Mammary microvascular endothelial cell (primary cell): ENCODE results near the gene MTFP1. TPM values are rescaled to one million over a fixed set of nuclear protein-coding genes. Genes with fewer than 3 reads are reported as not detected.

Source experiments
- total RNA-seq: library from RNA; depleted of rRNA; stranded (reverse); fragments of >200 nt; gene quantifications from 2 replicates; pipeline ENCODE4 v1.2.3, GENCODE V29; 2015

Gene MTFP1, protein sequence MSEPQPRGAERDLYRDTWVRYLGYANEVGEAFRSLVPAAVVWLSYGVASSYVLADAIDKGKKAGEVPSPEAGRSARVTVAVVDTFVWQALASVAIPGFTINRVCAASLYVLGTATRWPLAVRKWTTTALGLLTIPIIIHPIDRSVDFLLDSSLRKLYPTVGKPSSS
- total RNA-seq = 106 and 127 TPM in 2 replicates

DNA sequence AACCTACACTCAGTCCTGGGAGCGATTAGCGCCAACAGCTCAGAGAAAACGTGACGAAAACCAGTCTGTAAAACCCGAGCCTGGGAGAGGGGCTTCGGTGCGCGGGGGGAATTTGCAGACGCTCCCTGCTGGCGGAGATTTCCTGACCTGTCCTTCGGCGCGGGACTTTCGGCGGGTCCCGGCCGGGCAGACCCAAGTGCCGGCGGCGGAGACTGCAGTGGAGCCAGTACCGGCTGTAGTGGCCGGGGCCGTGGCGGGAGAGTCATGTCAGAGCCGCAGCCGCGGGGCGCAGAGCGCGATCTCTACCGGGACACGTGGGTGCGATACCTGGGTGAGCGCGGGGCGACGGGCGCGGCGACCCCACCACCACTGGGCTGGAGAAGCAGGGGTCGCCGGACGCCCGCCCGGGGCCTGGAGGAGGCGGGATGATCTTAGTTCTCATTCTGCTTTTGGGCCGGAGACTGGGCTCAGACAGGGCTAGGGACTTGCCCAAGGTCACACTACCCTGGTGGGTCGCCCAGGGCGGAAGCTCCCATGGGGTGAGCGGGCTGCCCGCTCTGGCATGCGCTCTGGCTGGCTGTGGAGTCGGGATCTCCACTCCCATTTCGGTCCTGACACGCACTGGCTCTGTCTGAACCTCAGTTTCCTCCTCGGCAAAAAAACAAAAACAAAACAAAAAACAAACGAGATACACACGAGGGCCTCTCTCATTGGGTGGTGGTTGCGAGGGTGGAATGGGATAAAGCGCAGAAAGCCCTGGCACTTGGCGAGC lies at the start of gene MTFP1:
Gene MTFP1, plus strand, starts transcription at position 153 of the 772 bp plus-strand sequence. Its CDS starts 112 bp downstream, at position 265.

DNA sequence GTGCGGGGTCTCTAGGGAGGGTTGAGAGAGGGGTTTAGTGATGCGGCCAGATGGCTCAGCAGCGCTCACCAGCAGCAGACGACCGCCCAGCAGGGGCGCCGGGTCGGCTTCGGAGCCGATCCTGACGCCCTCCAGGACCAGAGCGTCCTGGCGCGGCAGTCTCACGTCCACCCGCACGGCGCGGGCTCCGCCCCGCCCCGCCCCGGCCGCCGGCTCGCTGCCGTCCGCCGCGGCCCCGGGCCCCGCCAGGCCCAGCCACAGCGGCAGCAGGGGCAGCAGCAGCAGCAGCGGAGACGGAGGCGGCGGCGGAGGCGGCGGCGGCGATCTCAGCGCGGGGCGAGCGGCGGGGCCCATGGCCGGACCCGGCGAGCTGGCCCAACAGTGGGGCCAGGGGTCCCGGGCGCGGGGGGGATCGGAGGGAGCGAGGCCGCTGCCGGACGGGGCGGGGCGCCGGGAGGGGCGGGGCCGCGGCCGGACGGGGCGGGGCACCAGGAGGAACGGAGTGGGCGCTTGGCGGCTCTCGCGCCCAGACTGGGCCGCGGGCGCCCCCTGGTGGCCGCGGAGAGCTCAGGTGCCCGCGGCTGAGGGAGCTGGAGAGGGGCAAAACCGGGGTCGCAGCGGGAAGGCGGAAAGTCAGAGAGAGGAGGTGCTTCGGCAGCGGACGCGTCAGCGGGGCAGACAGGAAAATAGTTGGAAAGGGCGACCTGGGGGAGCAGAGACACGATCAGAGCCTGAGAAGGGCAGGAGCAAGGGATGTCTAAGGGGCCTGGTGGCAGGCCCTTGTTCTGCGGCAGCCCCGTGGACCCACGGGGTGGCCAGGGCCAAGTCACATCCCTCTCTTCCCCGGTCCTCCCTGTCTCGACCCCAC lies 38.4 kb upstream of the MTFP1 start, which contains the start of gene RNF215:
Gene RNF215, minus strand, starts transcription at position 452 of the 868 bp plus-strand sequence. Its CDS starts 98 bp downstream, at position 354.

DNA sequence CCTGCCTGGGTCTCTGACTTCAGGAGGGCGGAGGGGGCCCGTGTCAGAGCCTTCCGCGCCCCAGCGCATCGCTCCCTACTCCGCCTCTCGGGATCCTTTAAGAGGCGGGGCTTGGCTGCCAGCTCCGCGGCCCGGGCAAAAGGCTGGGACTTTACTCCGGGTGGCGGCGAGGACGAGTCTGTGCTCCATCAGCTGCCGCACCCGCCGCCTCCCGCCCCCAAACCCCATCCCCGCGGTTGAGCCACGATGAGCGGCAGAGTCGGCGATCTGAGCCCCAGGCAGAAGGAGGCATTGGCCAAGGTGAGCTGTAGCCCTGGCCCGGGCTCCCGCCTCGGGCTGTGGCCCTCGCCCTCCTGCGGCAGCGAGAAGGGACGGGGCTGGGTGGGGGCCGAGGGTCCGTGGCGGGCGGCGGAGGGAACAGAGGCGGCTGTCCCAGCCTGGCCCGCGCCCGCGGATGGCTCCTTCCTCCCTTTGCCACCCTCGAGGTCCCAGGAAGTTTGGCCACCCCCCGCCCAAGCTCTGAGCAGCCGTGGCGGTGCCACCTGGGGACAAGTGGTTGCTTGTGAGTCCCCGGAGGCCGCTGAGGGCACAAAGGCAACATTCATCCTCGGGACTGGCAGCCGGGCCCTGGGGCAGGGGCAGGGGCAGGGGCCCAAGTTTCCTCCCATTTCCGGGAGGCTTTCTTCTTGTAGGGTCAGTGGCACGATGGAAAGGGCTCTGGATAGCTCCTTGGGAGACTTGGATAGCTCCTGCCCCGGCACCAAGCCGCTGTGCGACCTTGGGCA lies 28.5 kb upstream of the MTFP1 start, which contains the start of gene SEC14L2:
Gene SEC14L2, plus strand, starts transcription at position 148 of the 785 bp plus-strand sequence. Its CDS starts 99 bp downstream, at position 247.

DNA sequence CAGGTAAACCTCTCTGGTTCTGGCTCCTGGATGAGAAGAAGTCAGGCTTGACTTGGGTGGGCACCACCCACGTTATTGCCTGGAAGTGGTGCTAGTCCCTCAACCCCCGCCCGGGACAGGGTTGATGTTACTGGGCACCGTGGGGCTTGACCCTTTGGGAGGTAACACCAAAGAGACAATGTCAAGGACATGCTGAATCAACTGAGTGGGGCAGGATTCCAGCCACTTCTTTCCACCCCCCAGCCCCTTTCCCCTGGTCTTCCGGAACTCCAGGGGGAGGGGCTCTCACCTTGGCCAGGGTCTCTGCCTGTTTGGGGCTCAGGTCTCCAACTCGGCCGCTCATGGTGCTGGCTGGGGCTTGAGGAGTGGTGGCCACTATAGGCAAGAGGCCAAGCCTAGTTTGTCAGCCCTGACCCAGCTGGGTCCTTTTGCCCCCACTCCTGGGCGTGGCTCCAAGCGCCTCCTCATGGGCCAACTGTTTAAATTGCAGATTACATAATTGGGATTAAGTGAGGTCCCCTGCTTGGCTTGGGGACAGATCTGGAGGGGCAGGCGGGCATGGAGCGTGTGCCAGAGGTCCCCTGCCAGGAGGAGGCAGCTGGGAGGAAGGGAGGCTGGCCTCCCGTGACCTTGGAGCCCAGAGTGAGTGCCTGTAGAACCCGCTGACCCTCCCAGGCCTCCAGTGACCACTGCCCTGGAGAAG lies 46.2 kb downstream of the MTFP1 start, which contains the start of gene SEC14L3:
Gene SEC14L3, minus strand, starts transcription at position 402 of the 703 bp plus-strand sequence. Its CDS starts 59 bp downstream, at position 343.

Other genes with a start within 250 kb of the MTFP1 start
- 0.33 and 0.49 TPM in 2 replicates for gene LIF, start 179.0 kb upstream of the MTFP1 start, total RNA-seq
- gene OSM, start 158.9 kb upstream of the MTFP1 start, total RNA-seq = not detected in 2 replicates
- 9.0 and 13.7 TPM in 2 replicates for gene CASTOR1, start 136.3 kb upstream of the MTFP1 start, total RNA-seq
- gene TBC1D10A, start 98.8 kb upstream of the MTFP1 start, total RNA-seq = 8.5 and 10.1 TPM in 2 replicates
- gene SF3A1, start 68.9 kb upstream of the MTFP1 start, total RNA-seq = 28.6 and 40.0 TPM in 2 replicates
- gene CCDC157, start 68.8 kb upstream of the MTFP1 start, total RNA-seq = 1.3 and 5.1 TPM in 2 replicates
- 7.8 and 8.1 TPM in 2 replicates for gene RNF215, start 38.4 kb upstream of the MTFP1 start, total RNA-seq
- gene SEC14L2, start 28.8 kb upstream of the MTFP1 start, total RNA-seq = 33.0 and 36.9 TPM in 2 replicates
- gene SEC14L3, start 46.2 kb downstream of the MTFP1 start, total RNA-seq = not detected in 2 replicates
- 0.15 and 0.53 TPM in 2 replicates for gene SEC14L4, start 79.9 kb downstream of the MTFP1 start, total RNA-seq
- not detected in 2 replicates for gene SEC14L6, start 121.0 kb downstream of the MTFP1 start, total RNA-seq
- gene GAL3ST1, start 148.9 kb downstream of the MTFP1 start, total RNA-seq = not detected in 2 replicates
- gene PES1, start 166.1 kb downstream of the MTFP1 start, total RNA-seq = 85.1 and 96.2 TPM in 2 replicates
- 56.9 and 74.3 TPM in 2 replicates for gene TCN2, start 181.4 kb downstream of the MTFP1 start, total RNA-seq
- gene SLC35E4, start 210.0 kb downstream of the MTFP1 start, total RNA-seq = 28.3 and 31.1 TPM in 2 replicates
- gene DUSP18, start 242.1 kb downstream of the MTFP1 start, total RNA-seq = 10.6 and 12.1 TPM in 2 replicates